ENCODE measurements around the gene VPS18.

VPS18 gene

DNA sequence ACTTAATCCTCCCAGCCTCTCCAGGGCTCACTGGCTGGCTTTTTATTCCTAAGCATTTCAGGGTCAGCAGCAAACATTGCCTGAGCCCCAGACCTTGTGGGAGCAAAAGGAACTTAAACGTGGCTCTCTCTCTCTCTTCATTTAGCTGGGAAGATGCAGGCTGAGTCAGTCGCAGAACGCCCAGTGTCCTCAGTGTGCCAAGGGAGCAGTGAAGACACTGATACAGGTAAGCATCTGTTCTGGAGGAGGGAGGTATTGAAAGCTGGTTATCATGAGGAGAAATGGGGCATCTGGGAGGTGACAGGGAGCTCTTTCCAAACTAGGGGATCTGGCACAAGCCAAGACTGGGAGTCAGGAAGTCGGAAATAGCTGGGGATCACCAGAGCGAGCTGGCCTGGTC is 24.6 kb upstream of the VPS18 start:
- DNase-seq (ENCODE audit: low read depth) = no peak

DNA sequence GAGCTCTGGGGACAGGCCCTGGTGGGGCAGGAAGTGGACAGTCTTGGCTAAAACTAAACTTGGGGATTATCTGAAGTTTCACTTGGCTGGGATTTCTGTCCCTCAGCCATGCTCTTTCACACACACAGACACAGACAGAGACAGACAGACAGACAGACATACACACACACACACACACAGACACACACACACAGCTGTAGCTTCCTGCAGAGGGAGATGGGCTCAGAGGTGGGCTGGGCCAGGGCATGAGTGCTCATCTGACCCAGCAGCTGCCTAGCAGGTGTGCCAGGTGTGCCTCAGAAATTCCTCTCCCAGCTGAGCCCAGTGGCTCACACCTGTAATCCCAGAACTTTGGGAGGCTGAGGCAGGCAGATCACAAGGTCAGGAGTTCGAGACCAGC is 23.5 kb upstream of the VPS18 start:
- DNase-seq (ENCODE audit: low read depth) = no peak

DNA sequence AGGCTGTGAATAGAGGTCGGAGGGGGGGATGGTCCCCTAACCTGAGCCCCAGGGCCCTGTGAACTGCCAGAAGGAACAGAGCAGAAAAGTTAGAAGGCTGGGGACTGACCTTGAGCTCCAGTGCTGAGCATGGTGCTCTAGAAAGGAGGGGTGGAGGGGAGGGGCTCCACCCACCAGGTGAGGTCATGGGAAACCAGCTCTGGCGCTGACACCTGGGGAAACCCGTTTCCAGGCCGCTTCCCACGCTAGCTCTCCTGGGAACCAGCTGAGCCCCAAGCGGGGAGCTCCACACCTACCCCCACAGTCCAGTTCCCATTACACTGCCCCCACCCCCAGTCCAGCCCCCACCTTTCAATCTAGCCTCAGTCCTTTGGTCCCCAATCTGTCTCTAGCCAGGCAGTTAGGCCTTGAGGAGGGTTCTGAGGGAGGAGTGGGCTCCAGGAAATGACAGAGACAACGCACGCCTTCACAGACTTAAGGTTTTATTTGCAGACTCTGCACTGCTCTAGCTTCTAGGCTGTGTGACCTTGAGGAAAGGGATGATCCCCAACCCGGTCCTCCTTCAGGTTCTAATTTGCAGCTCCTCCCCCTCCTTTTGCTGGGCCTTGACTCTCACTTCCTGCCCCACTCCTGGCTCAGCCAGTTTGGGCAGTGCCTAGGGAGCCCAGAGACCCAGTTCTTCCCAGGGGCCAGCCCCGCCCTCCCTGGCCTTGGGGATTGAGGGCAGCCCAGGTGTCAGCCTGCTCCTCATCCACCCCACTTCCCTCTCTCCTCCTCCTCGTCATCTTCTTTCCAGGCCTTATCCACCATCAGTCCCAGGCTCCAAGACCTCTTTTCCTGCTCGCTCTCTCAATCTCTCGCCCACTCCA is 22.3 kb upstream of the VPS18 start:
- no peak for DNase-seq (ENCODE audit: low read depth)

DNA sequence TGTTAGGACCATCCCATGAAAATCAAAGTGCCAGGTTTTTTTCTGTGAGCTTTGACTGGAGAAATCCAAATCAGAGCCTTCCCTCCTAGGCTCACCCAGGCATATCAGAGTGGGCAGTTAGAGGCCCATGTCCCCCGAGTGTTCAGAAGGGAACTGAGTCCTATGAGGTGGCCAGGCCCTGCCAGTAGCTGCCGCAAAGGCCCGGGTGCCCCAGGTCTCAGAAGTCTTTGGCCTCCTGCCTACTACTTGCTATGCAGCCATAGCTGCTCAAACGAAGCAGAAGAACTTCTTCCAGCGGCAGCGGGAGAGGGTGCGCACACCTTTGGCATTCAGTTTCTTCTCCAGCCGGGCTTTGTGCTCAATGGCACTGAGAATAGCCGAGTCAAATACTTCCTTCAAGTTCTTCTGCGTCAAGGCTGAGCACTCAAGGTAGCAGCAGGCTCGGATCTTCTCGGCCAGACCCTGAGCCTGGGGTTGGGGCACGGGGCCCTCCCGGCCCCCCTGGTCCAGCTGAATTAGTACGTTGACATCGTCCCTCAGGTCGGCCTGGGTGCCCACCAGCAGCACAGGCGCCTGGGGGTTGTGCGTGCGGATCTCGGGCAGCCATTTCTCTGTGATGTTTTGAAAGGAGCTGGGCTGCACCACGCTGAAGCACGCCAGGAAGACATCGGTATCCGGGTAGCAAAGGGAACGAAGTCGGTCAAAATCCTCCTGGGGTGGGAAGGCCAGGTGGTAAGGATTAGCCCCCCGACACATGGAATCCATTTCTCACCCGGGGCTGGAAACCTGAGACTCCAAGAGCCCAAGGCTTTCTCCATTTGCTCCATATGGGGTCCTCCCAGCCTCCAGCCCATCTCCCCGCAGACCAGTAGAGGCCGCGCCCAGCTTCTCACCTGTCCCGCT is 21.2 kb upstream of the VPS18 start:
- DNase-seq (ENCODE audit: low read depth) = no peak

DNA sequence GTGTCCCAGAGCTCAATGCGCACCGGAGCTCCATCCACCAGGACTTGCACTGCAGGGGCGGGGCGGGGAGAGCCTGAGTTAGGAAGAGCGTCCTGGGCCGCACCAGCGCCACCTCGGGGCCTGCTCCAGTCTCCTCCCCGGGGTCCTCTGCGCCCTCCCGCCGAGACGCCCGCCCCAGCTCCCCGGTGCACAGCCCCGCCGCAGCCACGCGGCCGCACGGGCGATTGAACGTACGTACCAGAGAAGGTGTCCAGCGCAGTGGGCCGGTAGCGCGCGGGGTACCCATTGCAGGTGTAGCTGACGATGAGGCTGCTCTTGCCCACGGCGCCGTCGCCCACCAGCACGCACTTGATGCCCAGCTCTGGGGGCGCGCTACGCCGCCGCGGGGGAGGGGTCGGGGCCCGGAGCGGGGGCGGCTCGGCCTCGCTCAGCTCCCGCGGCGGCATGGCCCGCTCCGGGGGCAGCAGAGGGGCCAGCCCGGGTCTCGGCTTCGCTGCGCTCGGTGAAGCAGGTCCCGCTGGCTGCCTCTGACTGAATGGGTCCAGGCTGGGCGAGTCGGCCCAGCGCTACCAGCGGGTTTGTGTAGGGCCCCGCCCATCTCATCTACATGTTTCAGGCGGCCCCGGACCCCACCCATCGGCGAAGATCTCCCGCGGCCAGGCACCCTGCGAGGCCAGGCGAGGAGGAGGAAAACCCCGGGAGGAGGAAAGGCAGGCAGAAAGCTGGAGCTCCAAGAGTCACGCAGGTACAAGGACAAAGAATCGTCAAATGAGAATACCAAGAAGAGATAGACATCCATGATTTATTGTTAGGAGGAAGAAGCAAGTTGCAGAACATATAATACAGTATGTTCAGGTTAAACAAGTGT is 20.3 kb upstream of the VPS18 start, which contains the start of gene RHOV:
Gene RHOV, minus strand, starts transcription at position 541 of the 868 bp plus-strand sequence. Its CDS starts 95 bp downstream, at position 446.
- DNase-seq (ENCODE audit: low read depth) = no peak

DNA sequence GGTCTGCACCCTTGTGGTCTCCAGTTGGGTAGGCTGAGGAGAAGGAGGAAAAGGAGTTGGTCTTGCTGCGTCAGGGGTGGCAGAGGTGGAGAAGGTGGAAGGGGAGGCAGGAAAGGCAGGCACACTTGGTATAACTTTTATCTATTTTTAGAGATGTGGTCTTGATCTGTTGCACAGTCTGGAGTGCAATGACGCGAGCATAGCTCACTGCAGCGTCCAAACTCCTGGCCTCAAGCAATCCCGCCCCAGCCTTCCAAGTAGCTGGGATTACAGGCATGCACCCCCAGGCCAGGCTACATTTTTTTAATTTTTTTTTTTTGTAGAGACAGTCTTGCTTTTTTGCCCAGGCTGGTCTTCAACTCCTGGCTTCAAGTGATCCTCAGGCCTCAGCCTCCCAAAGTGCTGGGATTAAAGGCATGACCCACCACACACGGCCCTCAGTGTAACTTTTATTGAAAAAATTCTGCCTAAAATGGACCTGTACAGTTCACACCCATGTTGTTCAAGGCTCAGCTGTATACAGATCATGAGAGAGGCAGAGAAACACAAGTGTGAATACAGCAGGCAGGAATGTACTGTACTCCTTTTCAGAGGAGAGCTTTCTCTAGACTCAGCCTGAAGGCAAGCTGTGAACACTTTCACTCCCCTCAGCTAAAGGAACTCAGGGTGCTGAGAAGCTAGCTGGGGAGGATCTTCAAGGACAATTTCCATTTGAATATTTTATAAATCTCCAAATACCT is 18.1 kb upstream of the VPS18 start:
- DNase-seq (ENCODE audit: low read depth) = no peak

DNA sequence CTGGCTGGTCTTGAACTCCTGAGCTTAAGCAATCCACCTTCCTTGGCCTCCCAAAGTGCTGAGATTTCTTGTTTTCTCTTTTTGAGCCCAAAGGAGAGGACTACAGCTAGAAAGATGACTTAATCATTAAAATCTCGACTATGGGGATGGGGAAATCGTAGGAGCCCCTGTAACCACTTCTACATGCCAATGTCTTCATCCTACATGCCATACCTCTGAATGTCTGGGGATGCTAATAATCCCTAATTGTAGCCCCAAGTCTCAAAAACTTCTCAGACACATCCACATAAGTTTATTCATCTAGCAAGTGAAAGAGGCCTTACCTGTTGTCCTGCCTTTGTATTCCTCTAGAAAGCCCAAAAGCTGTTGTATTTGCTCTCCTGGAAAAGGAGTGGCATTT is 16.6 kb upstream of the VPS18 start:
- no peak for DNase-seq (ENCODE audit: low read depth)

DNA sequence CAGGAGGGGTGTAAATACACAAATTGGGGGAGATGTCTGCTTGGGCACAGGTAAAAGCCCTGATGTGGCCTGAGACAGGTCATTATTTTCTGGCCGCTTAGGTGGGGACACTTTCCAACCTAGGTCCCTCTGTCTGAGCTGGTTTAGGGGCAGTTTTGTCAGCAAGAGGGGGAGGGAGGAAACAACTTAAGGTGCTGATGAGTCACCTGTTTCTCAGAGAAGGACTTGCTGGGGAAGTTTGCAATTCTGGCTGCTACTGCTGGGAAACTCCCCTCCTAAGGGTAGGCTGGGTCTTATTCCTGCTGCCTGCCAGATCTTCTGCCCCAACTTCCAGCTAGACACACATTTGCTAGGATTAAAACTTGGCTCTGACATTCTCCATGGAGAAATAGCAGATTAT is 15.5 kb upstream of the VPS18 start:
- no peak for DNase-seq (ENCODE audit: low read depth)

DNA sequence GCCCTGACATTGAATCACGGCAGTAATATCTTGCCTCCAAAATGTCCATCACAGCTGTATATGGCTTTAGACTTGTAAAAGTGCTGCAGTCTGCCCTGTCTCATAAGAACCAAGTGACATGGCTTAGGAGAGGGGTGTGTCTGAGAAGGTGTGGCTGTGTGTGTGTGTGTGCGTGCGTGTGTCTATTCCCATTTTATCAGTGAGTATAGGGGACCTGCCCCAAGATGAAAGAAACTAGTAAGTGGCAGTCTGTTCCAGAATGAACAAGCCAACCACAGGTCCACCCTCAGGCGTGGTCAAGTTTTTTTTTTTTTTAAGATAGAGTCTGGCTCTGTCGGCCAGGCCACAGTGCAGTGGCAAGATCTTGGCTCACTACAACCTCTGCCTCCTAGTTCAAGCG is 14.6 kb upstream of the VPS18 start:
- DNase-seq (ENCODE audit: low read depth) = no peak

DNA sequence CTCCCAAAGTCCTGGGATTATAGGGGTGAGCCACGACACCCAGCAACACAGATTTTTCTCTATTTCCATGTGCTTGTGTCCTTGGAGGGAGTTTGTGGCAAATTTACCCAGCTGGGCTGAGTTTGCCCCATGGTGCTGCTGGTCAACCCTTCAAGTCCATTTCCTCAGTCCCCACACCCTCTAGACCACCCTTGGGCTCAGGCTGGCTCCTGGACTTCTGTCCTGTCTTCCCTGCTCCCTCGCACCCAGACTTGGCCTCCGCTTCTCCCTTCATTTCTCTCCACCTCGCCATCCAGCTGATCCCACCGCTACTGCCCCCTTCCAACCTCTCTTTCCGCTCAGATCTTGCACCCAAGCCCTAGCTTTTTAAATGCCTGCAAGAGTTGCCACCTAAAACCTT is 12.9 kb upstream of the VPS18 start:
- no peak for DNase-seq (ENCODE audit: low read depth)

DNA sequence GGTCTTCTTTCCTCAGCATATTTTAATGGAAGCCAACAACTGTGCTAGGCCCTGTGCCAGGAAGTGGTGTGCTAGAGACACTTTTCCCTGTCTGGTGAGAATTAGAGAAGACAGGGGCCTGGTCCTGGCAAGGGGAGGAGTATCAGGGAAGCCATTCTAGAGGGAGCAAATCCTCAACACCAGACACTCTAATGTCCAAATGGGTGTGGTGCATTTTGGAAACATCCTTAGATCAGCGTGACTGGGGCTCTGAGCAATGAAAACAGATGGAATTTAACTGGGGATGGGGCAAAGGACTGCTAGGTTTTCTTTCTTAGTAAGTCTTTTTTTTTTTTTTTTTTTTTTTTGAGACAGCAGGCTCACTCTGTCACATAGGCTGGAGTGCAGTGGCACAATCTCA is 7.7 kb upstream of the VPS18 start:
- DNase-seq (ENCODE audit: low read depth) = no peak

DNA sequence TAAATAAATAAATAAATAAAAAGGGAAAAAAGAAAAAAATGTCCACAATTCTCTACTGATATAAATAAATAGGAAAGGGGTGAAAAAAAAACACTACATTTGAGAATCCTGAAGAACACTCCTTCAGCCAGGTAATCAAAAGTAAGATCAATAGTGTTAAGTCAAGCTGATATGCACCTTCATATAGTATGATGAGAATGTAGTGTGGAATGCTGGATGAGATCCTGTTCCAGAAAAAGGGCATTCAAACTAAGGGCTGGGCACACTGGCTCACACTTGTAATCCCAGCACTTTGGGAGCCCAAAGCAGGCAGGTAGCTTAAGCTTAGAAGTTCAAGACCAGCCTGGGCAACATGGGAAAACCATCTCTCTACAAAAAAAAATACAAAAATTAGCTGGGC is 5.1 kb upstream of the VPS18 start:
- no peak for DNase-seq (ENCODE audit: low read depth)

DNA sequence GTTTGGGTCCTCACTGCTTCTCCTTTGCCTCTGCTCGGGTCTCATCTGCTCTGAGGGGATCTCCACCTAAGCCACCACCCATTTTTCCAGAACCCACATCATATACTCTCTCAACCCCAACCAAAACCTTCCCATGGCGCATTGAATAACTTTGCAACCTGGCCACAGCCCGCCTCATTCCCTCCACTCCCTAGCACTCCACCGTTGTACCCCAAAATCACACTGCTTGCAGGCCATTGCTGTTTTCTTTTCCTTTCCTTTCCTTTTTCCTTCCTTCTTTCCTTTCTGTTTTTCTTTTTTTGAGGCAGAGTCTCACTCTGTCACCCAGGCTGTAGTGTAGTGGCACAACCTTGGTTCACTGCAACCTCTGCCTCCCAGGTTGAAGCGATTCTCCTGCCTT is 3.1 kb upstream of the VPS18 start:
- no peak for DNase-seq (ENCODE audit: low read depth)

DNA sequence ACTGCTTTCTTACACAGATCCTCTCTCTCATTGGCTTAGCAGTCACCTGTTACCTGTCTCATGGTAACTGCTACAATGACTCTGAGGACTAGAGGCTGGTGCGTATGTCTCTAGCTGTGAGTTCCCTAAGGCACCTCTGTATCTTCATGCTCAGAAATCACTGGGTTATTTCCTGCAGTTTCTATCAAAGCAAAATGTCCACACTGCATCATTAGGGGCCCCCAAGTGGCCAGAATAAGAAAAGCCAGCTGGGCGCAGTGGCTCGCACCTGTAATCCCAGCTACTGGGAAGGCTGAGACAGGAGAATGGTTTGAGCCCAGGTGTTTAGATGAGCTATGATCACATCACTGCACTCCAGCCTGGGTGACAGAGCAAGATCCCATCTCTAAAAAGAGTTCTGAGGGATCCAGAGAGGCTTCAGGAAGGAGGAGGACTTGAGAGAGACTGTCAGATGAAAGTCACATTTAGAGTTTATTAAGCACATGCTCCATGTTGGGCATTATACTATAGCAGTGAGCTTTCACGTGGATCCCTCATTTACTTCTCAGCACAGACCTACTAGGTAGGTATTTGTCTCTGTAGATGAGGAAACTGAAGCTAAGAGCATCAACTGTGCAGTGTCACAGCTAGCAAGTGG is 2.3 kb upstream of the VPS18 start:
- no peak for DNase-seq (ENCODE audit: low read depth)

DNA sequence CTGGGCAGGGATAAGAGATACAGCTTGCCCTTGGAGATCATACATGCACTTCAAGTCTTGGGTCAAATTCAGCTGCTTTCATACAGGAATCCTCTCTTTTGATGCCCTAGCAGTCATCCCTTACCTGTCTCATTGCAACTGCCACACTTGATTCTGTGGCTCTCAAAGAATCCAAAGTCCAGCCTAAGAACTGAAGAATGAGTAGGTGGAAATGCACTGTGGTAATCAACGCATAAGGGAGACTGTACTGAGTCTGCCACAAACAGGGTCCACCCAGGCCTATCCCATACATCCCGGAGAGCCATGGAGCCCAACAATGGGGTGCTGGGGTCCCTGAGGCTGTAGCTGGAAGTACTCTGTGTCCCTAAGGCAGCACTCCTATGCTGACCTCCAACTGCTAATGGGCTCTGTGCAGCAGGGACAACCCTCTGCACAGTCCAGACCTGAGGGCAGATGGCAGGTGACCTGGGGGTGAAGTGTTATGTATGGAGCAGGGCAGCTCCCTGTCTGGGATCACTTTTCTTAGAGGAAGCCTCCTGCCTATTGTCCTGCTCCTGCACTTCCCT is 1.7 kb upstream of the VPS18 start:
- no peak for DNase-seq (ENCODE audit: low read depth)

DNA sequence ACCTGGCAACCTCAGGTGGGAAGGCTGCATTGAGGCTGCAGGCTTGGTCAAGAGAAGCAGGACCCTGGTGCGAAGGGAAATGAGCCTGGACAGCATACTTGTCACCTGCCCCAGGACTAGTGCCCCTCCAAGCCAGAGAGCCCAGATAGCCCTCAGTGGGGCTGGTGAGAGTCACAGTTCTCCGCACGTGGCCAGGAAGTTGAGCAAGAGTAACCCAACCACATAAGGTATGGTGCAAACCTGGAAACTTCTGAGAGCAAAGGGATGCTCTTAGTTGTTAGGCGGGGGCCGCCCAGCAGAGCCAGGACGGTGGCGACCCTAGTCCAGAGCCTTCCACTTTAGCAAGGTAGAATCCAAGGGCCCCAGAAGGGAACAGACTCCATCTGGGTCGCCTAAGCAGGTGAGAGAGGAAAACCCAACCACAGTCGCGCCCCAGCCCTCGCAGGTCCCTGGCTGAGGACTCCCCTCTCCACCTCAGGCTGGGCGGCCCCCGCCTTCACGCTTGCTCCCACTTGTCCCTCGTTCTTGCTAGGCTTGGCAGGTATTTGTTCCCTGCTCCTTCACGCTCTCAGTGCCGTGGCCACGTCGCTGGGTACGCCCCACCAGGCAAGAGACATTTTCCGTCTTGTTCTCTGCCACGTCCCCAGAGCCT is 1.1 kb upstream of the VPS18 start:
- no peak for DNase-seq (ENCODE audit: low read depth)

DNA sequence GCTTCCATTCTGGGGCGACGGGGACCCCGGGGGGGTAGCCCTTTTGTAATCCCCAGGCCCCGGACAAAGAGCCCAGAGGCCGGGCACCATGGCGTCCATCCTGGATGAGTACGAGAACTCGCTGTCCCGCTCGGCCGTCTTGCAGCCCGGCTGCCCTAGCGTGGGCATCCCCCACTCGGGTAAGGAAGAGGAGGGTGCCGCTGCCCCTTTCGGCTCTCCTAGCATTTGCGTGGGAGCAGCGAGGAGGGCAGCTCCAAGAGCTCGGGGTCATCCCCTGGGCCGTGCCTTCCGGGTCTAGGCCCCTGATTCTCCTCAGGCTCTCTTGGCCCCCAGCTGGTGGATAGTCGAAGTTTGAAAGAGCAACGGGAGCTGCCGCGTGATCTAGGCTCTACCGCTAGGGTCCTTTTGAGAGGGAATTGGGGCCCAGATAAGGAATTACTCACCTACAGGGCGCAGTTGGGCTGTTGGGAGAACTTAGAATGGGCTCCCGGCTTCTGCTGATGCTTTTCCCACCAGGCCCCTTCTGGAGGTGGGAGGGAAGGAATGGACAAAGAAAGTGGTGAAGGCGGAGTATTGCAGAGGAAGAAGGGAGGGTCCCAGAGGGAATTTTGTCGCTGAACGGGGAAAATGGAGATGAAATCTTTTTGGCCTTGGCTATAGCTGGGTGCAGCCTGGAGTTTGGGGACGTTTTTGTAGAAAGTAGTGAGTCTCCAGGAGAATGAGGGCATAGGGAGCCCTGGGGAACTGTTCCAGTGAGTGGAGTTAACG is 615 bp downstream of the VPS18 start:
- DNase-seq (ENCODE audit: low read depth) = peak; percentile 31

DNA sequence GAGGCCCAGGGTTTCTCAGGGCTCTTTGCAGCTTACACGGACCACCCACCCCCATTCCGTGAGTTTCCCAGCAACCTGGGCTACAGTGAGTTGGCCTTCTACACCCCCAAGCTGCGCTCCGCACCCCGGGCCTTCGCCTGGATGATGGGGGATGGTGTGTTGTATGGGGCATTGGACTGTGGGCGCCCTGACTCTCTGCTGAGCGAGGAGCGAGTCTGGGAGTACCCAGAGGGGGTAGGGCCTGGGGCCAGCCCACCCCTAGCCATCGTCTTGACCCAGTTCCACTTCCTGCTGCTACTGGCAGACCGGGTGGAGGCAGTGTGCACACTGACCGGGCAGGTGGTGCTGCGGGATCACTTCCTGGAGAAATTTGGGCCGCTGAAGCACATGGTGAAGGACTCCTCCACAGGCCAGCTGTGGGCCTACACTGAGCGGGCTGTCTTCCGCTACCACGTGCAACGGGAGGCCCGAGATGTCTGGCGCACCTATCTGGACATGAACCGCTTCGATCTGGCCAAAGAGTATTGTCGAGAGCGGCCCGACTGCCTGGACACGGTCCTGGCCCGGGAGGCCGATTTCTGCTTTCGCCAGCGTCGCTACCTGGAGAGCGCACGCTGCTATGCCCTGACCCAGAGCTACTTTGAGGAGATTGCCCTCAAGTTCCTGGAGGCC is 5.4 kb downstream of the VPS18 start:
- no peak for DNase-seq (ENCODE audit: low read depth)

Data from fibroblast of the conjunctiva (primary cell).